Activated B cell treated with CpG ODN at 0.5 μM for 24 hours (primary cell): Measurements from ENCODE around the gene RFX7. TPM values are rescaled to one million over a fixed set of nuclear protein-coding genes. Genes with fewer than 3 reads are reported as not detected.
"Not testable (repeated sequence)": the region's sequence is repeated elsewhere in the genome, so short reads cannot be mapped to it uniquely, and the experiment has no call there.

ENCODE experiments used
- ATAC-seq: fragments of 200-7000 bp; cut with Tn5 transposase; one replicate; pipeline ENCODE4 v1.10.0; 2021; ENCODE audit warnings: low read depth, mild to moderate bottlenecking, moderate library complexity
- CTCF ChIA-PET: fragments of 350-600 bp; sonication (Branson Sonifier 250); formaldehyde crosslinking; loops from one replicate; lab custom pipeline; 2021; ENCODE audit warnings: antibody characterized with exemption; lab: Charles Lee
- POLR2A ChIA-PET: fragments of 350-600 bp; sonication (Branson Sonifier 250); formaldehyde crosslinking; loops from one replicate; lab custom pipeline; 2021; ENCODE audit warnings: antibody characterized with exemption; lab: Charles Lee
- DNase-seq: peaks from one replicate; pipeline ENCODE4 v3.0.0; 2022
- H3K27ac Mint-ChIP-seq: one replicate; pipeline ENCODE4 v1.8.0; 2020; ENCODE audit warnings: mixed read lengths
- H3K27me3 Mint-ChIP-seq: one replicate; pipeline ENCODE4 v1.8.0; 2021; ENCODE audit warnings: mixed read lengths
- H3K36me3 Mint-ChIP-seq: one replicate; pipeline ENCODE4 v1.8.0; 2021; ENCODE audit warnings: low read depth, mixed read lengths
- H3K4me1 Mint-ChIP-seq: one replicate; pipeline ENCODE4 v1.8.0; 2021; ENCODE audit warnings: mixed read lengths
- H3K4me3 Mint-ChIP-seq: one replicate; pipeline ENCODE4 v1.8.0; 2020; ENCODE audit warnings: mild to moderate bottlenecking, mixed read lengths
- H3K9me3 Mint-ChIP-seq: one replicate; pipeline ENCODE4 v1.8.0; 2020; ENCODE audit warnings: mixed read lengths
- CTCF ChIP-seq: fragments of 200-600 bp; IDR thresholded peaks from one replicate; pipeline ENCODE4 v1.8.0; 2022; ENCODE audit warnings: antibody characterized with exemption, mild to moderate bottlenecking
- intact Hi-C: fragments of 100-400 bp; cut with micrococcal nuclease; formaldehyde crosslinking; loops from one replicate; pipeline ENCODE4 v1.15.1; 2024
- total RNA-seq: library from RNA; stranded (reverse); gene quantifications from 2 replicates; pipeline ENCODE4 v1.2.3, GENCODE V29; 2022

The RFX7 gene
- total RNA-seq, 1 donor from 2014 or later = 27.8 TPM

GRCh38 chr15:56273724-56274123 is 30.0 kb upstream of the RFX7 start:
- no peaks in the 10 kb centered on the region for H3K27me3 Mint-ChIP-seq
- H3K4me1 Mint-ChIP-seq = no peaks in the 10 kb centered on the region
- intact Hi-C loops = no loop called here
- ATAC-seq (no peak), DNase-seq (no peak)
- no peak overlapping the region for H3K27ac Mint-ChIP-seq
- no peaks in the 10 kb centered on the region for H3K36me3 Mint-ChIP-seq
- TF ChIP-seq CTCF = no peak
- peaks cover 20% of the 10 kb centered on the region for H3K9me3 Mint-ChIP-seq
- POLR2A ChIA-PET = no interaction called here
- CTCF ChIA-PET = no interaction called here
- no peak overlapping the region for H3K4me3 Mint-ChIP-seq

GRCh38 chr15:56272454-56272853 is 28.8 kb upstream of the RFX7 start:
- ATAC-seq (no peak), DNase-seq (no peak)
- POLR2A ChIA-PET = no interaction called here
- Mint-ChIP-seq H3K9me3 (peaks cover 14% of the 10 kb centered on the region), H3K4me1 (no peaks in the 10 kb centered on the region), H3K27ac (no peak overlapping the region), H3K36me3 (peaks cover 2% of the 10 kb centered on the region), H3K4me3 (no peak overlapping the region), H3K27me3 (no peaks in the 10 kb centered on the region)
- intact Hi-C loops = no loop called here
- CTCF ChIA-PET = no interaction called here
- TF ChIP-seq CTCF = no peak

GRCh38 chr15:56266465-56266864 is 22.8 kb upstream of the RFX7 start:
- ATAC-seq, H3K4me3 Mint-ChIP-seq, DNase-seq, CTCF ChIA-PET, intact Hi-C loops, H3K27me3 Mint-ChIP-seq, H3K9me3 Mint-ChIP-seq, H3K27ac Mint-ChIP-seq, H3K36me3 Mint-ChIP-seq, H3K4me1 Mint-ChIP-seq, POLR2A ChIA-PET: not testable (repeated sequence)

GRCh38 chr15:56261854-56262509 is 18.3 kb upstream of the RFX7 start:
- DNase-seq = no peak
- ATAC-seq = no peak
- intact Hi-C loops = no loop called here
- Mint-ChIP-seq H3K36me3 (no peaks in the 10 kb centered on the region), H3K27ac (no peak overlapping the region), H3K4me3 (no peak overlapping the region), H3K27me3 (no peaks in the 10 kb centered on the region), H3K4me1 (no peaks in the 10 kb centered on the region), H3K9me3 (peaks cover 7% of the 10 kb centered on the region)
- CTCF ChIA-PET = no interaction called here
- POLR2A ChIA-PET = no interaction called here
- no peak for TF ChIP-seq CTCF

- H3K4me3 Mint-ChIP-seq, H3K9me3 Mint-ChIP-seq, DNase-seq, H3K27ac Mint-ChIP-seq, H3K27me3 Mint-ChIP-seq, H3K4me1 Mint-ChIP-seq, ATAC-seq, POLR2A ChIA-PET, CTCF ChIA-PET, H3K36me3 Mint-ChIP-seq, intact Hi-C loops: not testable (repeated sequence)
These were observed 13.6 kb upstream of the RFX7 start for GRCh38 chr15:56257306-56257705.

- no peak for ATAC-seq
- H3K9me3 Mint-ChIP-seq = peaks cover 7% of the 10 kb centered on the region
- H3K4me3 Mint-ChIP-seq = no peak overlapping the region
- no peak for DNase-seq
- no peak for TF ChIP-seq CTCF
- no peaks in the 10 kb centered on the region for H3K36me3 Mint-ChIP-seq
- H3K27me3 Mint-ChIP-seq = peaks cover 4% of the 10 kb centered on the region
- H3K27ac Mint-ChIP-seq = no peak overlapping the region
- no peaks in the 10 kb centered on the region for H3K4me1 Mint-ChIP-seq
- intact Hi-C loops = no loop called here
- POLR2A ChIA-PET = no interaction called here
- CTCF ChIA-PET = no interaction called here
These were observed 10.6 kb upstream of the RFX7 start for GRCh38 chr15:56254265-56254664.
